Mononuclear cell (primary cell): ENCODE data around the gene INTS12. TPM values are rescaled to one million over a fixed set of nuclear protein-coding genes. Genes with fewer than 3 reads are reported as not detected.
A peak's percentile ranks its signal among the peaks of the same experiment; 100 is the strongest.
"Not testable (repeated sequence)": the region's sequence is repeated elsewhere in the genome, so short reads cannot be mapped to it uniquely, and the experiment has no call there.

Experiments
- H3K27me3 ChIP-seq: 2 replicates; pipeline ENCODE4 v1.6.0; 2011; ENCODE audit warnings: low read length, control low read depth; ENCODE audit not compliant: insufficient read depth
- H3K4me1 ChIP-seq: 2 replicates; pipeline ENCODE4 v1.5.1; 2011; ENCODE audit warnings: mild to moderate bottlenecking, low read length, control low read depth; ENCODE audit not compliant: insufficient read depth
- H3K4me3 ChIP-seq: 2 replicates; pipeline ENCODE4 v1.5.1; 2011; ENCODE audit warnings: mild to moderate bottlenecking, low read length, moderate library complexity
- H3K9me3 ChIP-seq: 2 replicates; pipeline ENCODE4 v1.5.1; 2011; ENCODE audit warnings: low read depth, mild to moderate bottlenecking, control low read depth, low read length
- total RNA-seq: library from RNA; depleted of rRNA; stranded (reverse); fragments of >200 nt; gene quantifications from one replicate; pipeline ENCODE4 v1.2.3, GENCODE V29; 2012

The INTS12 gene, protein sequence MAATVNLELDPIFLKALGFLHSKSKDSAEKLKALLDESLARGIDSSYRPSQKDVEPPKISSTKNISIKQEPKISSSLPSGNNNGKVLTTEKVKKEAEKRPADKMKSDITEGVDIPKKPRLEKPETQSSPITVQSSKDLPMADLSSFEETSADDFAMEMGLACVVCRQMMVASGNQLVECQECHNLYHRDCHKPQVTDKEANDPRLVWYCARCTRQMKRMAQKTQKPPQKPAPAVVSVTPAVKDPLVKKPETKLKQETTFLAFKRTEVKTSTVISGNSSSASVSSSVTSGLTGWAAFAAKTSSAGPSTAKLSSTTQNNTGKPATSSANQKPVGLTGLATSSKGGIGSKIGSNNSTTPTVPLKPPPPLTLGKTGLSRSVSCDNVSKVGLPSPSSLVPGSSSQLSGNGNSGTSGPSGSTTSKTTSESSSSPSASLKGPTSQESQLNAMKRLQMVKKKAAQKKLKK
- 21.4 TPM for total RNA-seq

DNA sequence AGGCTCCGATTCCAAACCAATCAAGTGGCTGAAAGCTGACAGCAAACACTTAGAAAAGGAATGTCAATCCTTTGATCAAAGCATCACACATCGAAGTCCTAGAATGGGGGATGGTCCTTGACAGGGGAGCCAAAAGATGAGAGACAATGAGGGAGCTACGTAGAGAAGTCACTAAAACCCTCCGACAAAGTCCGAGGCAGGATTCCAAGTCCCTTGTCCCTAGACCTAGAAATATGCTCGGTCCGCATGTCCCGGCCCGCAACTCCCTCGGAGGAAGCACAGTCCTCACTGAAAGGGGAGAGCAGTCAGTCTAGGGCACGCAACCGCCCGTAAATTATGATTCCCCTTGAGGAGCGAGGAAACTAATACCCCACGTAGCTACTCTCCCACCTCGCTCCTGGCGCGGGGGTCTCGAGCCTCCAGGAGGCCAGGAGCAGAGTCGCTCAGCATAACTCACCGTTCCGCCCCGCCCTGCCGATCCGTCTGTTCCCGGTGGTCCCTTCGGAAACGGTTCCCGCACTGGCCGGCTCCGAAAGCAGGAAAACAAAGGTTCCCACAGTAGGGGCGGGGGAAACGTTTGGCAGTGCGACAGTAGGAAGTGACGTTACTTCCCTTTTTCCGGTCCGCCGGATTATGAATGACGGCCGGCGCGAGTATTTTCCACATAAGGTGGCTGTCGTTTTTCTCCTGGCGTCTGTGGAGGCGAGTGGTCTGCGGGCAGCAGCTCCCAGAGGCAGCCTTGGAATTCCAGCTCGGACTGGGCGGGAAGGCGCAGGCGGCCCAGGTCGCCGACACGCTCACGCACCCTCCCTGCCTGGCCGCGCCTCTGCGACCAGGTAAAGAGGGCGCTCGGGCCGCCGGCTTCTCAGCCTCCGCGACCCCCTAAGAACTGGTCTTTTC, at the start of gene INTS12, which contains the start of gene GSTCD:
Gene INTS12 (minus strand): TSS at position 509 of the 900 bp plus-strand sequence. CDS start 8,684 bp downstream, outside the sequence.
Gene GSTCD (plus strand): TSS at position 604 of the 900 bp plus-strand sequence. CDS start 8,830 bp downstream, outside the sequence.
- Histone ChIP-seq H3K27me3 (no peaks in the 10 kb centered on the region), H3K9me3 (no peaks in the 10 kb centered on the region), H3K4me3 (peak within 1 kb of the TSS; percentile 90), H3K4me1 (peaks cover 23% of the 10 kb centered on the region)

DNA sequence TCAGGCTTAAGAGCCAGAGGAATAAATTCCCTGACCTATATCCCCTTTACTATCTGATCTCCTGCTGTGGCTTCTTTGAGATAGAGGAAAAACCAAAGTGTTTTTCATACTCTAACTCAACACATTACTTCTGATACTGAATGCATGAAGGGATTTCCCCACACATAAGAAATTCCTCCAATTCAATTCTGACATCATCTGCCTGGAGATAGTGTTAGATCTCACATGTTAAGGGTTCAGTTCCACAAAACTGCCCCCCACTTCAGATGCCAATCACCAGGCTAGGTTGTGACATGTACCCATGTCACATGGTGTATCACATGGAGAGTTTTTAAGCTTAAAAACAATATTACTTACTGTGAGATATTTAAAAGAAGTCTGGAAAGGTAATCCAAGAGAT, 46.9 kb upstream of the INTS12 start:
- no peaks in the 10 kb centered on the region for H3K4me1 ChIP-seq
- no peaks in the 10 kb centered on the region for H3K9me3 ChIP-seq
- no peak overlapping the region for H3K4me3 ChIP-seq
- H3K27me3 ChIP-seq = no peaks in the 10 kb centered on the region

DNA sequence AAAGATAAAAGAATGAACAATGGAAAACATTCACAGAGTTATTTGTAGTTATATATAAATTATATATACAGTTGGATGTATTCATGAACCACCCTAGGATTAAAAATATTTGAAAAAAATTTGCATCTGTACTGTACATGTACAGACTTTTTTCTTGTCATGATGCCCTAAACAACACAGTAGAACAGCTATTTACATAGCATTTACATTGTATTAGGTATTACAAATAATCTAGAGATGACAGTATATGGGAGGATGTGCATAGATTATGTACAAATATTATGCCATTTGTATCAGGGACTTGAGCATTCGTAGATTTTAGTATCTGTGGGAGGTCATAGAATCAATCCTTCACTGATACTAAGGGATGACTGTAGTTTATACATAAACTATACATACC, 44.9 kb upstream of the INTS12 start:
- Histone ChIP-seq H3K27me3 (no peaks in the 10 kb centered on the region), H3K4me1 (no peaks in the 10 kb centered on the region), H3K4me3 (no peak overlapping the region), H3K9me3 (no peaks in the 10 kb centered on the region)

DNA sequence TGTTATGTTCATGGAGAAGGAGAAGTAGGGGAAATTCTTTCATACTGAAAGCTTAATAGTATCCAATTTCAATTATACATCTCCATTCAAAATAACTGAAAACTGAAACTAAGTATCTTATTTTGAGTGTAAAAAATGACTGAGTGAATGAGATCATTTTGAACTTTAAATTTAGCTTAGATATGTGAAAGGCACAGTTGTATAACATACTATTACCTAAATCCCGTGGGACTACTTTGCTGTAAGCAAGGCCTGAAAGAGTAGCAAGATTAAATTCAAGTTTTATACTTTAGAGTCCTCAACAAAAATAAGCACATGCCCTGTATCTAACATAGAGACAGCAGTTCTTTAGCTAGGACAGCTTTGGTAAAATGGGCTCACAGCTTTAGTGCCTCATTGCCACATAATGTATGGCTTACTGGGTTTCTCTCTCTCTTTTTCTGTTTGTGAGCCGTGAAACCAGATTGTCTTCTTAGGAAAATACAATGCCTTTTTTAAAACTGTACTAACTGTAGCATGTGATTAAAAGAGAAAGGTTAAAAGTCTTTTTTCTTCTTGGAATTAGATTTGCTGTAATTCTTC, 43.3 kb upstream of the INTS12 start:
- Histone ChIP-seq H3K9me3 (no peaks in the 10 kb centered on the region), H3K4me3 (no peak overlapping the region), H3K4me1 (no peaks in the 10 kb centered on the region), H3K27me3 (no peaks in the 10 kb centered on the region)

DNA sequence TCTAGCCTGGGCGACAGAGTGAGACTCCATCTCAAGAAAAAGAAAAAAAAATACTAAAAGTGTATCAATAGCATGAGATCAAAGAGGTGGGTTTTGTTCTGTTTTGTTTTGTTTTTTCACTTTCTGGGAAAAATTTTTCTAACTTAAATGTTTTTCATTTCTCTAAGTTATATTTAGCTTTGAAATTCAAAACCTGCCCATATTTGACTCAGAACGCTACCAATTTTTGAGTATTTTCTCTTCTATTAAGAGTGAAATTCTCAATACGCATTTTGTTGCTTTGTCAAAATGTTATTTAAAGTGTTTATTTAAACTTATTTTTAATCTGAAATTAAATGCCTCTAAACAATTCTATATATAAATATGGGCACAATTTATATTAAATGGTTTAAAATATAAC, 39.7 kb upstream of the INTS12 start:
- H3K4me3 ChIP-seq = no peak overlapping the region
- H3K9me3 ChIP-seq = no peaks in the 10 kb centered on the region
- no peaks in the 10 kb centered on the region for H3K4me1 ChIP-seq
- H3K27me3 ChIP-seq = no peaks in the 10 kb centered on the region

DNA sequence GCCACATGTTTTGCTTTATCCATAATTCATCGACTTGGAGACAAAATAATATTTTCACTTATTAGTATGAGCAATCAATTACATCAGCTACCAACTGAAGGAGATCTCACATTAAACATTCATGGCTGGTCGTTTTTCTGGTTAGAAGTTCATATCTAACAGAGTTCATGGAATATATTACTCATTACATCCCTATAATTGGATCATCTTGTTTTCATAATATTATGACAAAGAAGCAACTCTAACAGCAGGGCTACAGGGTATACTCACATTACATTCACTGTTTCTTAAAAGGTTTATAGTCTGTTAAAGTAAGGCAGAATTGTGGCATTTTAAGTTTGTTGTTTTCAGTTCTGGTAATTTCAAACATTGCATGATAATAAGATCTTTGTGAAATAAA, 33.1 kb upstream of the INTS12 start:
- H3K9me3 ChIP-seq = peaks cover 16% of the 10 kb centered on the region
- no peaks in the 10 kb centered on the region for H3K27me3 ChIP-seq
- no peaks in the 10 kb centered on the region for H3K4me1 ChIP-seq
- H3K4me3 ChIP-seq = no peak overlapping the region

DNA sequence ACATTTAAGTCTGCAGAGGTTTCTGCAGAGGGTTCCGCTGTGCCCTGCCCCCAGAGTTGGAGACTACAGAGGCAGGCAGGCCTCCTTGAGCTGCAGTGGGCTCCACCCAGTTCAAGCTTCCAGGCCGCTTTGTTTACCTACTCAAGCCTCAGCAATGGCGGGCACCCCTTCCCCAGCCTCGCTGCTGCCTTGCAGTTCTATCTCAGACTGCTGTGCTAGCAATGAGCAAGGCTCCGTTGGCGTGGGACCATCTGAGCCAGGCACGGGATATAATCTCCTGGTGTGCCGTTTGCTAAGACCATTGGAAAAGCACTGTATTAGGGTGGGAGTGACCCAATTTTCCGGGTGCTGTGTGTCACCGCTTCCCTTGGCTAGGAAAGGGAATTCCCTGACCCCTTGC, 26.7 kb upstream of the INTS12 start:
- H3K4me1 ChIP-seq, H3K4me3 ChIP-seq, H3K27me3 ChIP-seq: not testable (repeated sequence)
- H3K9me3 ChIP-seq = peaks cover 18% of the 10 kb centered on the region

DNA sequence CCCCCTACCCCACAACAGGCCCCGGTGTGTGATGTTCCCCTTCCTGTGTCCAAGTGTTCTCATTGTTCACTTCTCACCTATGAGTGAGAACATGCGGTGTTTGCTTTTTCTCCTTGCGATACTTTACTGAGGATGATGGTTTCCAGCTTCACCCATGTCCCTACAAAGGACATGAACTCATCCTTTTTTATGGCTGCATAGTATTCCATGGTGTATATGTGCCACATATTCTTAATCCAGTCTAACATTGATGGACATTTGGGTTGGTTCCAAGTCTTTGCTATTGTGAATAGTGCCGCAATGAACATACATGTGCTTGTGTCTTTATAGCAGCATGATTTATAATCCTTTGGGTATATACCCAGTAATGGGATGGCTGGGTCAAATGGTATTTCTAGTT, 21.4 kb upstream of the INTS12 start:
- not testable (repeated sequence) for H3K9me3 ChIP-seq, H3K4me1 ChIP-seq, H3K4me3 ChIP-seq, H3K27me3 ChIP-seq

DNA sequence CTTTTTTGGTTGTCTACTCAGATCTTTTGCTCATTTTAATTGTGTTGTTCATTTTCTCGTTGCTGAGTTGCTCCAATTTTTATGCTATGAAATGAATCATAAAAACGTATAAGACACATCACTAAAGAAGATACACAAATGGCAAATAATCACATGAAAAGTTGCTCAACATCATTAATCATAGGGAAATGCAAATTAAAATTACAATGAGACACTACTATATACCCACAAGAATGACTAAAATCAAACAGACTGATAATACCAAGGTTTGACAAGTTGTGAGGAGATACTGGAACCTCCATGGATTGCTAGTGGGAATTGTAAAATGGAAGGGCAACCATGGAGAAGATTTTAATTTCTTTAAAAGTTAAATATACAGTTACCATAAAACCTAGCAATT, 17.1 kb upstream of the INTS12 start:
- no peak overlapping the region for H3K4me3 ChIP-seq
- no peaks in the 10 kb centered on the region for H3K27me3 ChIP-seq
- H3K9me3 ChIP-seq = no peaks in the 10 kb centered on the region
- no peaks in the 10 kb centered on the region for H3K4me1 ChIP-seq

DNA sequence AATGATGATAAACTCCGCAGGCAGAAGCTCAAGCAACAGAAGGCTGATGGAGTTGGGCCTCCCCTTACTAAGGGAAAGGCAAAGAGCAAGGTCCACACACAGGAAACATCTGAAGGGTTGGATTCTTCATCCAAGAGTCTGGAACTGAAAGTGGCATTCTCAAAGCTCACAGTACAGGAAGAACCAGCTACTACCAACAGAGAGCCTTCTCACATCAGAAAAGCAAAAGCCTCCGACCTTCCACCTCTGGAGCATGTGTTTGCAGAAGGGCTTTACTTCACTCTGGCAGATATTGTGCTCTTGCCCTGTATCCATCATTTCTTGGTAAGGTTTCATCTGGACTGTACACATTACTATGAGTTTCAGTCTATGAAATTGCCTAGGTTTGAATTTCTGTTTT, 10.7 kb upstream of the INTS12 start:
- Histone ChIP-seq H3K4me1 (no peaks in the 10 kb centered on the region), H3K9me3 (no peaks in the 10 kb centered on the region), H3K27me3 (no peaks in the 10 kb centered on the region), H3K4me3 (no peak overlapping the region)

DNA sequence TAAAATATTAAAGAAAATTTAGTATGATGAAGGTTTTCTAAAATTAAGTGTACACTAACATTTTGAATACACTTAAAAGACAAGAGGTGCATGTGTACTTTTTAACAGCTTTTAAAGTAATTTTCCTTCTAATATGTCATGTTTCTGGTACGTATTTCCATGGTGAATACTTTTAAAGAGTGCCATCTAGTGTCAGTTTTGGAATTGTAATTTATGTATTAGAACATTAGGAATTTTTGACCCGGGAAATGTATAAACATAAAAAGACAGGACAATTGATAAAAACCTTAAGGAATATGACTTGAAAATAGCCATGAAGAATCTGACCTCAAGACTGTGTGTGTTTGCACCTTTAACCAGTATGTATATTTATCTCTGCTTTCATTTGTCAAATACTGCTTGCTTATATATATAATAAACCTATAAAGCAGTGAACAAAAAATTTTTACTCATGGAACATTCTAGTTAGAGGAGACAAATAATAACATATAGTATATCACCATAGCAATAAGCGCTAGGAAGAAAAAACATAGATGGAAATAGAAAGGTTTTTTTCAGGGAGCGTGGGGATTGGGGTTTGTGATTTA, 7.3 kb upstream of the INTS12 start:
- no peaks in the 10 kb centered on the region for H3K4me1 ChIP-seq
- H3K4me3 ChIP-seq = no peak overlapping the region
- H3K27me3 ChIP-seq = no peaks in the 10 kb centered on the region
- no peaks in the 10 kb centered on the region for H3K9me3 ChIP-seq

DNA sequence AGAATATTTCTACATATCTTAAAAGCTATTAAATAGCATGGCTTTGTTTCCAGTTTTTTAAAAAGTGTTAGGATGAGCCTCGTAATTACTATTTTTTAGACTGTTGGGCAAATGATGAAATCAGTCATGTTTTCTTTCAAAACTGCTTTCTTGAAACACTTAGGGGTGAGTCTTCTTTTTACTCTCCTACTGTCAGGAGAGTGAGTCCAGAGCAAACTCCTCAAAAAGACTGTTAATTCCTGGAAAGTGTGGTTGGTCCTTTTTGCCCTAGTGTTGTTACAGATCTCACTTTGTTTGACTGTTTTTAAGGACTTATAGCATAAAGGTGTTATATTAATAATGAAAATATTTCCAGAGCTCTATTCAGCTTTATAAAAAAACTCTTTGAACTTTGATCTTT, 6.4 kb upstream of the INTS12 start:
- no peak overlapping the region for H3K4me3 ChIP-seq
- no peaks in the 10 kb centered on the region for H3K27me3 ChIP-seq
- no peaks in the 10 kb centered on the region for H3K9me3 ChIP-seq
- no peaks in the 10 kb centered on the region for H3K4me1 ChIP-seq

DNA sequence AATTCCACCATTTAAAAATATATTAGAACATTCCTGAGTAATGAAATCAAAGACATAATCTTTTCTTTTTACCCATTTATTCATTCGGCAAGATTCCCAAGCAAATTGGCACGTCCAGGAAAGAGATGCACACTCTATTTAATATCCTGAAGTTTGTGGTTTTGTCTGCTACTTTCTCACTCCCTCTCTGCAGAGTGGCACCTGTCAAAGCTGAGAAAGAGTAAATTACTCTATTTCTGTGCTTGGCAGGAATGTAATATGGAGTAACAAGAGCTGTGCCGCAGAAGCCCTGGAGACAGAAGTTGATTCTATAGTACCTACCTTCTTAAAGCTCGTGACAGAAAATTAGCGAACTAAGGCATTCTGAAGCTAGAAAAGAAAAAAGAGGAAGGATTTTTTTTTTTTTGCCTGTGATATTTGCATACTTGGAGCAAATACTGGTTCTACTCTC, 5.6 kb upstream of the INTS12 start:
- H3K4me1 ChIP-seq = peaks cover 5% of the 10 kb centered on the region
- H3K27me3 ChIP-seq = no peaks in the 10 kb centered on the region
- H3K9me3 ChIP-seq = no peaks in the 10 kb centered on the region
- H3K4me3 ChIP-seq = peak overlapping the region; percentile 12

DNA sequence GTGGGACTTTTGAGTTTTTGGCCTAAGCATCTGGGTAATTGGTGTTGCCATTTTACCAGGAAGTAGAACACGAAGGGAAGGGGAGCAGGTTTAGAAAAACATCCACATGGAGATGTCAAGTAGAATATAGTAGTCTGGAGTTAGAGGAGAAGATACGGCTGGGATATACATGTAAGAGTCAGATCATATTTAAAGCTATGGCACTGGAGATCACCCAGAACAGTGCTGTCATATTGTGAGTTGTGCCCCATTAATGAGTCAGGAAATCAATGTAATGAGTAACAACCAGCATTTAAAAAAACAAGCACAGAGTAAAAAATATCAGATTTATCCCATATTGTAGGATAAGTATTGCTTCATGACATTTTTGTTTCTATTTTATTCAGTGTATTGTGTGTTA, 4.3 kb upstream of the INTS12 start:
- Histone ChIP-seq H3K4me3 (no peak overlapping the region), H3K4me1 (peaks cover 10% of the 10 kb centered on the region), H3K27me3 (no peaks in the 10 kb centered on the region), H3K9me3 (no peaks in the 10 kb centered on the region)

DNA sequence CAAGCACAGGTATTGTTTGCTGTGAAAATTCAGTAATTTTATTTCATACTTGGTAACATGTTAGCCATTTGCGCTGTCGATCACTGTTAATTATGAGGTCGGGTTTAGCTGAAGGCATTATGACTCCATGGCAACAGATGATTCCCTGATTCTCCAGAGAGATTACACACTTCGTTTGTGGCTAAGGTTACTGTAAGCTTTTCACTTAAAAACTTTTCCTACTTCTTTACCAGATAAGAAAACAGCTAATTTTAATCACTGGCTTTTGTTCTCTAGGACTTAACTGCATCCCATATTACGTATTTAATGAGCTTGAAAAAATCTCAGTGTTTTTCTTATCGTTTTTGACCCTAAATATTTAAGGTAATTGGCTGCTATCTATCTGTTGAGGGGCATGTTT, 2.2 kb upstream of the INTS12 start:
- H3K9me3 ChIP-seq = no peaks in the 10 kb centered on the region
- peaks cover 18% of the 10 kb centered on the region for H3K4me1 ChIP-seq
- H3K27me3 ChIP-seq = no peaks in the 10 kb centered on the region
- no peak overlapping the region for H3K4me3 ChIP-seq
